Caki2 (cell line): ENCODE results near the gene TICAM2. TPM values are rescaled to one million over a fixed set of nuclear protein-coding genes. Genes with fewer than 3 reads are reported as not detected.

Experiments
- DNase-seq: peaks from one replicate; pipeline ENCODE4 v3.0.0-alpha.2; 2015; ENCODE audit warnings: low read depth
- in situ Hi-C: cut with HindIII; loops from 2 replicates; pipeline ENCODE4 v1.10.0; 2016; ENCODE audit warnings: low sequenced_read_pairs, low pct_unique_long_range_greater_than_20kb, mixed read lengths
- total RNA-seq: library from RNA; depleted of rRNA; stranded (reverse); fragments of >200 nt; shearing (Covaris generic); gene quantifications from 2 replicates; pipeline ENCODE4 v1.2.3, GENCODE V29; 2014; ENCODE audit warnings: low replicate concordance

TICAM2 gene
- total RNA-seq, 1 experiment from 2014 or later: not detected

DNA sequence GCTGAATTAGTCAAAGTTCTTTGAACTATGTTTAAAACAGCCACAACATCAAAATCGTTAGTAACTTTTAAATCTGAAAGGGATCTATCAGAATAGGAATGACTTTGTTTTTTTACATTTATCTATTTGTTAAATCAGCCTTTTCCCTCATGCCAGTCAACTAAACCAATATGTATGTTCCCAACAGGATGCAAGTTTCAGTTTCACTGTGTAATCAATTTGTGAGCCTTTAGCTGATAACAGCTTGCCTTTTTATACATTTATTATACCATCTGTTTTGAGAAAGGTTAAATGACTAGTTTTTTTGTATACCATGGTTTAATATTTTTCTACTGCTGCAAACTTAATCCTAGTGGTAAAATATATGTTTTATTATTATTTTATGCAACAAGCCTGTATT, 14.6 kb upstream of the TICAM2 start:
- in situ Hi-C loops: no loop called here
- DNase-seq: no peak

DNA sequence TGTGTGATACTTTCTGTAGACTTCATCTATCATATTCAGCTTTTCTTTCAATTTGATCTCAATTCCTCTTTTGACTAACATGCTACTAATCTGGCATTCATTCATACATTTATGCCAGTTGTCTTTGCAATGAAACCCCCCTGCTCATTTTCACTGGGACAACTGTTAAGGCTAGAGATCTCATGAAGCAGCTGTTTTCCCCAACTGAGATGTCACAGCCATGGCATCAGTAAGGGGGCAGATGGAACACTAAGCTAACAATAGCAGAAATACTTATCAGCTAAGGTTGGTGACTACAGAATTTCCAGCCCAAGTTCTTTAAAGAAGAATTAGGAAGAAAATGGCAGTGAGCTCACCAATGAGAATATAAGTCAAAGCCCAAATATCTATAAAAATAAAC, 14.2 kb upstream of the TICAM2 start:
- DNase-seq: no peak
- in situ Hi-C loops: no loop called here

DNA sequence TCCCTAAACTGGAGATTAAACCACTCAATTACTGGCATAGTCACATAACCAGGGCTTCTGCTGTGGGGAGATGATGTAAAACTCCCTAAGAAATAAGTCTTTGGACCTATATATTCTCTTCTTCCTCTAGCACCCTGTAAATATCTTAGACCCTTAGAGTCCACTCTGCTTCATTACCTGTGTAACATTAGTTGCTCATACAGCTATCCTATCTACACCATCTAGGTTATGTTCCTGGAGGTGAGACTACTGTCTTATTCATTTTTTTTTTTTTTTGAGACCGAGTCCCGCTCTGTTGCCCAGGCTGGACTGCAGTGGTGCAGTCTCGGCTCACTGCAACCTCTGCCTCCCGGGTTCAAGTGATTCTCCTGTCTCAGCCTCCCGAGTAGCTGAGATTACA, 9.6 kb upstream of the TICAM2 start:
- in situ Hi-C loops: no loop called here
- DNase-seq: no peak

DNA sequence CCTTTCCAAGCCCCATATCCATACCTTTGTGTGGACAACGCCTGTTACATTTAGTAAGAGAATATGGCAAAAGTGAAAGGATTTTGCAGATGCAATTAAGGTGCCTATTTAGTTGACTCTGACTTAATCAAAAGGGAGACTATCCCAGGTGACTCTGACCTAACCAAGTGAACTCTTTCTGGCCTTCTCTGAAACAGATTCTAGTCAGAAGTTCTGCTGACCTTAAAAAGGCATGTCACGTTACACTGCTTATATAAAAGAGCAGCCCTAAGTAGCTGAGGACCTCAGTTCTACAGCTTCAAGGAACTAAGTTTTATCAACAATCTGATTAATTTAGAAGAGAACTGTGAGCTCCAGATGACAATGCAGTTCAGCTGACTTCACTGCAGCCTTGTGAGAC, 5.7 kb upstream of the TICAM2 start:
- in situ Hi-C loops: no loop called here
- DNase-seq: no peak

DNA sequence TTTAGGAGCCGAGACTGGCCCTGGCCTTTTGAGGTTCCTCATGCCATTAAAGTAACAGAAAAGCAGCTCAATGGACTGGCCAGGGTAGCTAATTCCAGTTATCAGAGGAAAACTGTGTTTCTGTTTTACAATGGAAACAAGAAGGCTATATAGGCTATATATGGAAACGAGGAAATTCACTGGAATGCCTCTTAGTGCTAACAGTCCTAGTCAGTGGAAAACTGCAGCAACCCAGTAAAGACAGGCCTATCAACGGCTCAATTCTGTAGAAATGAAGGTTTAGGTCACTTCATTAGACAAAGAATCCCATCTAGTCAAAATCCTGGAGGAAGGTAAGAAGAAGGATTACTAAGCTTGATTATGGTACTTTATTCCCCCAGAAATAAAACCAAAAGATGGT, 3.2 kb upstream of the TICAM2 start:
- no peak for DNase-seq
- in situ Hi-C loops: no loop called here

DNA sequence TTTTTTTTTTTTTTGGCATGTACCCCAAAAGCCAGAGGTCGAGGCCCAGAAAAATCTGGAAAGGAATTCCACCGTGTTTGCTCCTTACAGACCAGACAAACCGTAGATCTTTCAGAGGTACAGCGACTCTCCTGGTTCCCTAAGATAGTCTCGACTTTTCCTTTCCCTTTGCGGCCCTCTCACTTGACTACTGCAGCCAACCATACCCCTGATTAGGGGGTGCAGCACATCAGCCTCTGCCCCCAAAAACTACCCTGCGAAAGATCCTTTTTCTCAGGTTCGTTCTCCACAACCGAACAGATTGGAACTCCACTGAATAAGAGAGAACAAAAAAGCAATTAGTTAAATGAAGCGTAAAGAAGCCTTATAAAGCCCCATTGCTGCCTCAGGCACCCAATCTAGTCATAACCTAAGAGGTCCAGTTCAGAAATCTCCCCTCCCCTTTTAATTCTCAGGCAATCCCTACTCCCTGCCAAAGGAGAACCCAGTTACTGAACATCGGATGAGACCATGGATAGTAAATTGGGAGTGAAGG, 379 bp upstream of the TICAM2 start:
- no peak for DNase-seq
- in situ Hi-C loops: no loop called here

DNA sequence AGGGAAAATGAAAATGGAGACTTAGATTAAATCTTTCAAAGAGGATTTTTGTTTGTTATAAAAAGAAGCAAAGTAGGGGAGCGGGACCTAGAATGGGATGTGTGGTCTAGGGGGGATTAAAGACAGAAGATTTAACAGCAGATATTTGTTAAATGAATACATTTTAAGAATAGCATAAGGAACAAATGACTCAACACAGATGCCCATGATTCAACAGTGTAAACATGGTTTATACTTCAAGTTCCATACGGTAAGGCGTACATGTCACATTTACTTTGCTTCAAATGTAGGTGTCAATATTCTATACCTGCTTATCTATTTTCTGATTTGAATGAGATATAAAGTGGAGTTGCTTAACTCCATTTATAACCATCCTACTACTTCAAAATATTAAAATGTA, 1.5 kb downstream of the TICAM2 start:
- no peak for DNase-seq
- in situ Hi-C loops: no loop called here

DNA sequence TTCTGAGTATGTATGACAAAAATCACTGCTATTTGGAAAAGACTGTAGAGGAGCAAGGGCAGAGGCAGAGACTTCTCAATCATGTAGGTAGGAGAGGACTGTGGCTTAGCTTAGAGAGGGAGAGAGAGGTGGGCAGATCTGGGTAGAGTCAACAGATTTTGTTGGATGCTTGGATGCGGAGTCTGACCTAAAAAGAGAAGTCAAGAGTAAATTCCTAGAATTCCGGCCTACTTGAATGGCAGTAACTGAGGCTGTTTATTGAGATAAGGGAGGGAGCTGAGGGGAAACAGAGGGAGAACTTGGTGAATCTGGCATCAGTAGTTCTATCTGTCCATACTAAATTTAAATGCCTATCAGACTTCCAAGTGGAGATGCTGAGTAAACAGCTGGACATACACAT, 2.4 kb downstream of the TICAM2 start:
- no peak for DNase-seq
- in situ Hi-C loops: no loop called here

DNA sequence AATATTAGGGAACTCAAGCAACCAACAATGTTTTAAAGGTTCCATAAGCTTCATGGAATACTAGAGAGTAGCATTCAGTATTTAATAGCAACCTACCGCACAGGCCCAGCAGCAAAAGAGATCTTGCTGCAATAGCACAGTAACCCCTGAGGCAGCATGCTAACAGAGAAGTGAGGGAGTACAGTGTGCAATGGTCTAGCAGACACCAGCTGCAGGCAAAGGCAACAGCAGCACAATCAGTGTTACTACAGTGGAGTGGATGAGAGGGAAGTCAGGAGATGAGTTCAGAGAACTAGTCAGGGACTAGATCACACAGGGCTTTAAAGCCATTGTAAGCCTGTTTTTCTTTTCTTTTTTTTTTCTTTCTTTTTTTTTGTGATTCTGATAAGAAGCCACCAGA, 2.8 kb downstream of the TICAM2 start:
- no peak for DNase-seq
- in situ Hi-C loops: no loop called here

DNA sequence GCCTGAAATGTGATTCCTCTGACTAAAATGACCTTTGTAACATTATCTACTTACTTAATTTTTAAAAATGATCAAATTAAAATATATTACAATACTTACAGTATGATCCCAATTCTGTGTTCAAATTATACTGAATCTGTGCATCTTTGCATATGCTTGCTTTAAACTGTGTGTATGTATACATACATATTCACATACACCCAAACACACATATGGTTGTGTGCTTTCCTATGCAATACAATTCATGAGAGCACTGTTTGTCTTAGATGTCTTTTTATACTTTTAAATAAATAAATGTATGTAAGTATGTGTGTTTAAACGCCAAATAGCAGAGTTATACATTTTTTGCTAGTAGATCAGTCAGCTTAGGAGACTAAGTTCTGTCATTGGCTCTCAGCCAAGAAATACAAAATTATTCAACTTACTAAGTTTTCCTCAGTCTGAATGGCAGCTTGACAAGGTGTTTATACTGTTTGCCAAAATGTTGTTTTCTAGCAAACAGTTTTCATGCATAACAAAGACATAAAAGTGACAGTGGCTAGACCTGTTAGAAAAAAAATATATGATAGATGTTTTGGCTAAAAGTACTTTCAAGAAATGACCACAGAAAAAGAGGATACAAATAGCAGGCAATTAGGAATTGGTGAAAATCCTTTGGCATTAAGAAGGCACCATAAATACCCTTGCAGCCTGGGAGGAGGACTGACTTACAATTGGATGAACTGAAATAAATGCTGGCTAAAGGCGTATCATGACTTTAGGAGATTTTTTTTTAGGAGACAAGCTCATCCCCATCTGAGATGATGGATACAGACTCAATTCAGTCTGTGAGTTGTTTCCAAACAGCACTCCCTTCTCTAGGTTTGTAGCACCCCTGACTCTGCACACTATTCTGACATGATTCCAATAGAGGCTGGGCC, 7.9 kb downstream of the TICAM2 start:
- in situ Hi-C loops: no loop called here
- DNase-seq: no peak

DNA sequence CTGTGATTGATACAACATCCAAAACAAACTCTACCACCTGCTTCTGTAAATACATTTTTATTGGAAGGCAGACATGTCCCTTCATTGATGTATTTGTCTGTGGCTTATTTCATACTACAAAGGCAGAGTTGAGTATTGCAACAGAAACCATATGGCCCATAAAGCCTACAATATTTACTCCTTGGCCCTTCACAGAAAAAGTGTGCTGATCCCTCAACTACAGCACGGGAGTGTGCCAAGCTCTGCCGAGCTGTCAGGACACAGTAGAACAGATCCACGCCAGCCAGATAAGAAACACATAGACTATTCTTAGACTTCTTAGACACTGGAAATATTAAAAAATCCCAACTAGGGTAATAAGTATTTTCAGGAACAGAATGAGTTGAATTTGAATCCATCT, 13.2 kb downstream of the TICAM2 start:
- in situ Hi-C loops: no loop called here
- DNase-seq: no peak

DNA sequence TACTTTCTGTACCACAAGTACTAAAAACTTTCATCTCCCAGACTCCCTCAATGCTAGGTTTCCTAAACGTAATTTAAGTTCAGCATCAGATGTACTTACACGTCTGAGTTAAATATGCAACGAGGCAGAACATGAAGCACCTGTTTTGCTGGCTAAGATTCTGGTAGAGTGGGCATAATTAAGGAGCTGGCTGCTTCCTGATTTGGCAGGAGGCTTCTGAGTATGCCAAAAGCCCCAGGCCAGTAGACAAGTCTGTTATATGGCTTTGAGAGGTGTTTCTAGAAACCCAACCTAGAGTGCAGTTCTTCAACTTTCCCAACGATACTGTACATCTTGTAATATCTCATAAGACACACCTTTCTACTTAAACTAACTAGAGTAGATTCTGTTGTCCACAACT, 13.6 kb downstream of the TICAM2 start:
- DNase-seq: no peak
- in situ Hi-C loops: no loop called here

DNA sequence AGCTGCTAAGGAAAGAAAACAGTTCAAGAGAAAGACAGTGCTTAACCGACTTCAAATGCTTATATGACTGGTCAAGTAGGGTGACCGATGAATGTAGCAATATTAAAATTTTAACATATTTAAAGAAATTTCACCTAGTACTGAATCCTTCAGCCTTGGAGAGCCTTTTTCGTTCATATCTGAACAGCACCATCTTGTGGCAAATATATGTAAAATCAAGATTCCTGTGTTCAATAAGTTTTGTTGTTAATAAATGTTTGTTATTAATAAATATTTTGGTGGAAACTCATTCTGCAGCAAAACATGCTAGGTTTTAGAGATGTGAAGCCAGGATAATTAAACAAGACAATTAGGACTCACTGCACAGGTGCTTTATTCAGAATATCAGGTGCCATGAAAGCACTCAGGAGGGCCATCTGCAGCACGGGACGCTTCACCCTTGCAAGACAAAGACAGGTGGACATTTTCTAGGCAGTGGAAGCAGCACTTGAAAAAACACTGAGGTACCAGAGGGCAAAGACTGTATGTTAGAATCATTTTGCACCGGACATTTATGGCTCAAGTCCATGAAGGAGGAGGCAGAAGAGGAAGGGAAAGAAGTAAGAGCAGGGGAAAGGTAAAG, 15.6 kb downstream of the TICAM2 start:
- in situ Hi-C loops: no loop called here
- DNase-seq: peak; percentile 29

DNA sequence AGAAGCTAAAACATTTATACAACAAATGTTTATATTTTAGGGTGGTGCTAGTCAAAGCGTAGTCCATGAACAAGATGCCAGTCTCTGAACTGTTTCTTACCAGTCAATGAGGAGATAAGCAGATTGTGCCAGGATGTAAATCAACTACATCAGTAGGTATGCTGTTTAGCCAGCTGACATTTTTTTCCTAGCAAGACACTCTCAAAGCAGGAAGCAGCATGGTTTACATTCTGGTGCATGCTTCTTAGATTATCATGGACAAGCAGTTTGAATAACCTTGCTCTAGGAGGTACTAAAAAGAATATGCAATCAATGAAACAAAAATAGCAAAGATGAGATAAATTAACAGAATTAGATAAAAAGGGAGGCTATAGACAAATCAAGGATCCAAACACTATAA, 17.0 kb downstream of the TICAM2 start:
- in situ Hi-C loops: no loop called here
- no peak for DNase-seq

DNA sequence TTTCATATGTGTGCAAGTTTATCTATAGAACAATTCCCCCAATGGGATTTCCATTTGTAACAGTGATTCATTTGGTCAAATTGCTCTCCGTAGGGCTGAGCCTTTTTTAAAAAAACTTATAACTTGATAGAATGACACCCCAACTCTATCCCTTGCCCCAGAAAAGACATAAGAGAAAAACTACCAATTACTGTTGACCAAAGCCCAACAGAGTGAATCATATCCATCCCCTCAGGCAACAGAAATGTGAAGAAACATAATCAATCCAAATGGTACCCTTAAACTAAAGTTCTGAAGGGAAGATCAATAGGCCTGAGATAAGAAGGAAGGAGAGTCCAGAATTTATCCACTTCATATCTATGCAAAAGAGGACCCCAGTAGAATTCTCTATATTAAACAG, 17.8 kb downstream of the TICAM2 start:
- DNase-seq: no peak
- in situ Hi-C loops: no loop called here

DNA sequence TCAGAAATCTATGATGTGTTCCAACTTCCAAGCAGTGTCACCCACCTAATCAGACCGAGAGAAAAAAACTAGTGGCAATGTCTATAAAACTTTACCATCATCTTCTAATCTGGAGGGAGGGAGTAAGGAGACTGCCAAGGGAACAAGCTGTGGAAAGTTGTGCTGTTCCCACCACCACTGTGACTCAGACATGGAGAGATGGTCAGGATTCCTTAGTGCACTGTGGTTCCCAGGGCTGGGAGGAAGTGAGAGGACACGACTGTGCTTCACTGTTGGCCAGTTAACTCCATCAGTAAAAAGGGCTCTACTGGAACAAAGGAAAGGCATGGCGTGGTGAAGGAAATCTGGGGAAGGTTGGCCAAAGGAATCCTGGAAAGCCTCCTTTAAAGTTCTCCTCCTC, 18.8 kb downstream of the TICAM2 start:
- in situ Hi-C loops: no loop called here
- no peak for DNase-seq

DNA sequence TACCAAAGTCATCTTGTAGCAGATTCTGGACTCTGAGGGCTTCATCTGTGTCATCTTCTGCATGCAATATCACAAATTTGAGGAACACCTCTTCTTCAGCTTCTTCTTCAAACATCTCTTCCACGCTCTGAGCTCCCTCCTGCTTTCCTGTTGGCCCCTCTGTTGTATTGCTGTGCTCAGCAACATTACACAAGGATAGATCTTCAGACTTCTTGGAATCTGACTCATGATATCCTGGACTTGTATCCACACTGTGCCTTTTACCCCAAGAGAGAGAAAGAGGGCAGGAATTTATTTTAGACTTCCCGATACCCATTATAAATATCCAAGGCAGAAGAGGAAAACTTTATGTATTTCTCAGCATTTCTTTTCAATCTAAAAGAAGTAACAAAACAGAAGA, 21.3 kb downstream of the TICAM2 start:
- in situ Hi-C loops: no loop called here

DNA sequence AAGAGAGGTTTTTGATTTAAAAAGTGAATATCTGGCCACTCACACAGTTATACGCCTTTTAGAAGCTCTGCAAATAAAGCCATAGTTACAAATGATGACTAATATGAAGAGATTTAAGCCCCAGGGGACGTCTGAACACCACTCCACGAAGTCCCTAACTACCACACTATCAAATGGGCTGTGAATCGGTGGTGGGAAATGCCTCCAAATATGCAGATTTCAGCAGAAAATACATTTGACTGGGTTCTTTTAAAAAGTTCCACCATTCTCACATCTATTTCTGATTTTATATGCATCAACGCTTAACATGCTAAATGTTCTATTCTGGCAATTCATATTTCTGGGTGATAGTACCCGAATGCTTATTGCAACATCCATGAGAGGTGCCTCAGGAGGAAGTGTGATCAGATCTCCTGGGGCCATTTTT, 22.5 kb downstream of the TICAM2 start:
- DNase-seq: no peak
- in situ Hi-C loops: no loop called here

More for the DNA sequence above, 21.3 kb downstream of the TICAM2 start:
- DNase-seq: no peak

DNA sequence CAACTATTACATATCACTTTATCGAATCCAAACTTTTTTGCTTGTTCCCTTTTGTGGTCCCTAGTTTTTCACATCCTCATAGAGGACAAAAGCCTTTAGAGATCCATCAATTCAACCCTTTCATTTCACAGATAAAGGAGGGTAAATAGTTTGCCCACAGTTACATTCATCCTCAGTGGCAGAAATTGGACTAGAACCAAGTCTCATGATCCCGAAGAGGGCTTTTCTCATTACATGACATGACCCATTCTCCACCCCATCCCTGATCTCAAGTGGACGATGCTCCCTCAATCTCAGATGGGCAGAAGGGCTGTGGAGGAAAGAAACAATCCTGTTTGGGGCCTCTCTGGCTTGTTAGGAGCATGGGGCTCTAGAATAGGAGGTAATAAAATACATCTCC, 23.1 kb downstream of the TICAM2 start:
- in situ Hi-C loops: no loop called here
- no peak for DNase-seq

DNA sequence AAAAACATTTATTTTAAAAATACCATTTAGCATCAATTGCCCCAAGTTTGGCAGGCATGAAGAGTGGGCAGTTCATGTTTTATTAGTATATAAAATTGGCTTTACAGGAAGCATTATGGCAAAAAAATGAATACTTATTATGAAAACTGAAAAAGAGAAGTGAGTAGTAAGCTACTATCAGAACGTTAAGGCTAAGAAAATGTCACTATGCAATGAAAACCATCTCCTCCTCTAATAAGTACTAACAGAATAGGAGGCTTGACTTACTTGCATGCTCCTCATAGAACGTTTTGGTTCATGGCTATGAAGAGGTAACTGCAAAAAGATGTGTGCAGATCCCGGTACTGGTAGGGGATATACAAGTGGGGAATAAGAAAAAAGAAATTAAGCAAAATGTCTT, 23.6 kb downstream of the TICAM2 start:
- in situ Hi-C loops: no loop called here
- DNase-seq: no peak
